ENCODE data around the gene PSME3.

Gene PSME3

DNA sequence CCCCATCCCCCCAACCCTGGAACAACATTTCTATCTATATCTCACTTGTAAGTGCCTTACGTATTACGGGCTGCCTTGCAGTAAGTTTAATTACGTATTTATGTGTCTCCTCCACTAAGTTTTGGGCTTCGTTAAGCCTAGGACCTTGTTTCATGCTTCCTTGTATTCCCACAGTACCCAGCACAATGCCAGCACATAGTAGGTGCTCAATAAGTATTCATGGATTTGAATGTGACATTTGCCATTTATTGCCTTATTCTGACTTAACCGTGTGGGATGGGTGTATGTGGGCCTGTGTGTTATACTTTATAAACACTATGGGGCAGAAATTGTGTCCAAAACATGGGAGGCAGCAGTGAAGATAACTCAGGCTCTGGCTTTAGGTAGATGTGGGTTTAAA lies 40.7 kb upstream of the PSME3 start:
- TF ChIP-seq, protein P1, sequence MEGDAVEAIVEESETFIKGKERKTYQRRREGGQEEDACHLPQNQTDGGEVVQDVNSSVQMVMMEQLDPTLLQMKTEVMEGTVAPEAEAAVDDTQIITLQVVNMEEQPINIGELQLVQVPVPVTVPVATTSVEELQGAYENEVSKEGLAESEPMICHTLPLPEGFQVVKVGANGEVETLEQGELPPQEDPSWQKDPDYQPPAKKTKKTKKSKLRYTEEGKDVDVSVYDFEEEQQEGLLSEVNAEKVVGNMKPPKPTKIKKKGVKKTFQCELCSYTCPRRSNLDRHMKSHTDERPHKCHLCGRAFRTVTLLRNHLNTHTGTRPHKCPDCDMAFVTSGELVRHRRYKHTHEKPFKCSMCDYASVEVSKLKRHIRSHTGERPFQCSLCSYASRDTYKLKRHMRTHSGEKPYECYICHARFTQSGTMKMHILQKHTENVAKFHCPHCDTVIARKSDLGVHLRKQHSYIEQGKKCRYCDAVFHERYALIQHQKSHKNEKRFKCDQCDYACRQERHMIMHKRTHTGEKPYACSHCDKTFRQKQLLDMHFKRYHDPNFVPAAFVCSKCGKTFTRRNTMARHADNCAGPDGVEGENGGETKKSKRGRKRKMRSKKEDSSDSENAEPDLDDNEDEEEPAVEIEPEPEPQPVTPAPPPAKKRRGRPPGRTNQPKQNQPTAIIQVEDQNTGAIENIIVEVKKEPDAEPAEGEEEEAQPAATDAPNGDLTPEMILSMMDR (conservative IDR thresholded peaks at IDR 0.05; ENCODE audit: low read depth, low read length), result no peak
- no peak overlapping the region for H3K4me3 ChIP-seq (ENCODE audit: low read depth, low read length)
- DNase-seq (ENCODE audit: low read depth), result no peak

DNA sequence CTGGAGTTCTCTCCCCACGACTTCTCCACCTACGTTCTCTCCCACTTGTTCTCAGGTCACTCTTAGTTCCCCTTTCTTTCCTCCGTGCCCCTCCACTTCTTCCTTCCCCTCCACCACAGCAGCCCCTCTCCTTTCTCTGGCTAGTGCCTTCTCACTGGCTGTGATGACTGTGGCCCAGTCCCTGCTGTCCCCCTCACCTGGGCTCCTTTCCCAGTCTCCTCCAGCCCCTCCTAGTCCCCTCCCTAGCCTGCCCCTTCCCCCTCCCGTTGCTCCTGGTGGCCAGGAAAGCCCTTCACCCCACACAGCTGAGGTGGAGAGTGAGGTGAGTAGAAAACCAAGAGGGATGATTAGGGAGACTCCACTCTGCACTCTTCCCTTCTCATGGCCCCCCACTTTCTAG lies 38.1 kb upstream of the PSME3 start:
- TF ChIP-seq, protein P1 (conservative IDR thresholded peaks at IDR 0.05; ENCODE audit: low read depth, low read length), result no peak
- no peak overlapping the region for H3K4me3 ChIP-seq (ENCODE audit: low read depth, low read length)
- no peak for DNase-seq (ENCODE audit: low read depth)

DNA sequence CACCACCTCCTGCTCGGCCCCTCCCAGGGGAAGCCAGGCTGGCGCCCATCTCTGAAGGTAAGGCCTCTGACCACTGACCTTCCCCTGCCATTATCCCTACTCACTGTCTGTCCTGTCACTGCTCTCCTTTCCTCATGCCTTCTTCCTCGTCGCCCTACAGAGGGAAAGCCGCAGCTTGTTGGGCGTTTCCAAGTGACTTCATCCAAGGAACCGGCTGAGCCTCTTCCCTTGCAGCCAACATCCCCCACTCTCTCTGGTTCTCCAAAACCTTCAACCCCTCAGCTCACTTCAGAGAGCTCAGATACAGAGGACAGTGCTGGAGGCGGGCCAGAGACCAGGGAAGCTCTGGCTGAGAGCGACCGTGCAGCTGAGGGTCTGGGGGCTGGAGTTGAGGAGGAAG lies 37.7 kb upstream of the PSME3 start:
- TF ChIP-seq, protein P1 (conservative IDR thresholded peaks at IDR 0.05; ENCODE audit: low read depth, low read length), result no peak
- no peak for DNase-seq (ENCODE audit: low read depth)
- no peak overlapping the region for H3K4me3 ChIP-seq (ENCODE audit: low read depth, low read length)

DNA sequence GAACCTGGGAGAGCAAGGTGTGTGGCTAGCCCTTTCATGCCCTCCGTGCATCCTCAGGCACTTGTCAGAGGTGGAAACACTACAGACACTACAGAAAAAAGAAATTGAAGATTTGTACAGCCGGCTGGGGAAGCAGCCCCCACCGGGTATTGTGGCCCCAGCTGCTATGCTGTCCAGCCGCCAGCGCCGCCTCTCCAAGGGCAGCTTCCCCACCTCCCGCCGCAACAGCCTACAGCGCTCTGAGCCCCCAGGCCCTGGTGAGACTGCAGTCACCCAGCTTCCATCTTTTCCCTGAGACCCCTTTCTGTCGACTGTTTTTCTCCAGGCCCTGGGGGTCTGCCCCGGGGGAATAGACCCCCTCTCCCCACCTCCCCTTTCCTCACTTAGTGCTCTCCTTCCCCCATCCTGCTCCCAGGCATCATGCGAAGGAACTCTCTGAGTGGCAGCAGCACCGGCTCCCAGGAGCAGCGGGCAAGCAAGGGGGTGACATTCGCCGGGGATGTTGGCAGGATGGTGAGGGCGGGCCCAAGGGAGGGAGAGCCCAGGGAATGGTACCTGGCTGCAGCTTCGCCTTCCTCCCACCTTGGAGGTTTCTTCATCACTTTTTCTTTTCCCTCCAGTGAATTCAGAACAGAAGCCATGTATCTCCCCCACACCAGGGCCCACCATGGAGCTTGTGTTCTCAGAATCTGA lies 37.0 kb upstream of the PSME3 start:
- TF ChIP-seq, protein P1 (conservative IDR thresholded peaks at IDR 0.05; ENCODE audit: low read depth, low read length), result no peak
- no peak for DNase-seq (ENCODE audit: low read depth)
- H3K4me3 ChIP-seq (ENCODE audit: low read depth, low read length), result no peak overlapping the region

DNA sequence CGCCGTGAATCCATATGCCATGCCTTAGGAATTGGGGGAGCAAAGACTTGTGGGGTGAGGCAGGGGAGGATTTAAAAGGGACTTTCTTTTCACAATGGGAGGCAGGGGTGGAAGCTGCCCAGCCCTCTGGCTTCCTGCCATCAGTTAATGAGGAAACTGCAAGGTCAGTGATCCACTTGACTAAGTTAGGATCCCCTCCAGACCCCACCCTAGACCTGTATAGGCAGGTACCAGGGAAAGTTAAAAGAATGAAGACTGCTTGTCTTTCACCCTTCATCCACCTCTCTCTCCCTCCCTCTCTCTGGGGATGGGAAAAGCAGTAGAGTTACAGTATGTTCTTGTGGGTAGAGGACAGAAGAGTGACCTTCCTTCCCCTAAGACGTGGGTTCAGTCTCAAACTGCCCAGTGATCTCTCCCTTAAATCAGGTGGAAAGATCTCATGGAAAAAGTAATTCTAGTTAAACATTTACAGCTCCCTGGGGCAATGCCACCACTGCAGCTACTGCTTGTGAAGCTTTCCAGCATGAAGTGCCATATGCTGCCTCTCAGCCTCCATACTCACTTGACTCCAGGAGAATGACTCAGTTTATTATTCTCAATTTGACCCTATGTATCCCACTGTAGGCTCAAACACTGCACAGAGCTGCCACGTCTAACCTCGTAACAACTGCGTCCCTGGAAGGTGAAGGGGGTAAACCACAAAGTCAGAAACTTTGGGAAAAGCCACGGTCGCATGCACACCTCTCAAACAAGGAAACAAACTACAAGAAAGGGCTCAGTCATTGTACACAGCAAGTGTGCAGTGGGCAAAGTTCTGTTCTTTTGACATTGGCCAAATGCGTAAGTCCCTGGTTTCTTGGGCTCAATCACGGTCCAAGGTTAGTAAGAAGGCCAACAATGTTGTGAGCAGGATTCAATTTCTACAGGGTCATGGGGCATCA lies 35.9 kb upstream of the PSME3 start:
- peak overlapping the region; percentile 98 for H3K4me3 ChIP-seq (ENCODE audit: low read depth, low read length)
- DNase-seq (ENCODE audit: low read depth), result no peak
- TF ChIP-seq, protein P1 (conservative IDR thresholded peaks at IDR 0.05; ENCODE audit: low read depth, low read length), result no peak

DNA sequence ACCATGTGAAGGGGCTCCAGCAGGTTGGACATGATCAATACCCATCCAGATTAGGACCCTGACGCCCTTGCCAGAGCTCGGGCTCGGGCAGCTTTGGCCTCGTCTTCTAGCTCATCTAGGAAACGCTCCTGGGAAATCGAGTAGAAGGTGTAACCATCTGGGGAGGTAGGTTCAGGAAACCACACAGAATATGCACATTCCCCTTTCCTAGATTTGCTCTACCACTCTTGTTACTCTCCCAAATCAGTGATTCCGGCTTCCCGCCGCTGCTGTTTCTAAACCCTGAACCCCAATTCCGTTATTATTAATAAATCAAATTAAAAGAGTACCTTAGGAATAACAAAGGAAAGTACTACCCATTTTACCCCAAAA lies 35.2 kb upstream of the PSME3 start:
- TF ChIP-seq, protein P1 (conservative IDR thresholded peaks at IDR 0.05; ENCODE audit: low read depth, low read length), result no peak
- DNase-seq (ENCODE audit: low read depth), result no peak
- peak overlapping the region; percentile 98 for H3K4me3 ChIP-seq (ENCODE audit: low read depth, low read length)
